Hepatic stellate cell (primary cell): ENCODE data around the gene UBE4A.
A peak's percentile ranks its signal among the peaks of the same experiment; 100 is the strongest.
"Not testable (repeated sequence)": the region's sequence is repeated elsewhere in the genome, so short reads cannot be mapped to it uniquely, and the experiment has no call there.

Source experiments
- DNase-seq: peaks from one replicate; pipeline ENCODE4 v3.0.0; 2011; ENCODE audit warnings: low spot score

UBE4A gene

DNA sequence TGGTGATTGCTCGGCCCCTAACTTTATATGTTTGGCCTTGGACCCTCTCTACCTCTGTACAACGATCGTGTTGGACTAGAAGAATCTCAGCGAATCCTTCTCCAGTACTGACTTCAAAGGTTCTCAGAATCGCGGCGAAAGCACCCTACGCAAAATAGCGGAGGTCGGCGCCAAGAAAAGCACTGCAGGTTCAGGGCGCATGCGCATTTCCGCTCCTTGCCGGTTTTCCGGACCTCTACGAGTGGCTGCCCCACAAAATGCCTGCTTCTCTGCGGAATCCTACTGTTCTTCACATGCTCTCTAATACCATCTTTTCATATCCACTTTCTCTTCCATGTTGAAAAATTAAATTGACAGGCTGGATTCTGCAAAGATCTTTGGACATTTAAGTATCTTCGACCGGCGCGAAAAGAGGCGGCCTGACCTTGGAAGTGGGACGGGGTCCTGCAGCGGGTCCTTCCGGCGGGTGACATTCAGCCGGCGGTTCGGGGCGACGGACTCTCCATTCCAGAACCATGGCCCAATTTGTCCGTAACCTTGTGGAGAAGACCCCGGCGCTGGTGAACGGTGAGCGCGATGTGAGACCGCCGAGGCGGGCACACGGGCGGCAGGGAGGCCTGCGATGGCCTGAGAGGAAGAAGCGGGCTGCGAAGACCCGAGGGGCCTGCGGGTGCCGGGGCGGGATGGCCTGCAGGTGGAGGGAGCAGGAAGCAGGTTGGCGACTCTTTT, 41.9 kb downstream of the UBE4A start, which contains the start of gene ATP5MG:
Gene ATP5MG, plus strand, starts transcription at position 456 of the 729 bp plus-strand sequence. Its CDS starts 60 bp downstream, at position 516.
- DNase-seq = peak; percentile 83

DNA sequence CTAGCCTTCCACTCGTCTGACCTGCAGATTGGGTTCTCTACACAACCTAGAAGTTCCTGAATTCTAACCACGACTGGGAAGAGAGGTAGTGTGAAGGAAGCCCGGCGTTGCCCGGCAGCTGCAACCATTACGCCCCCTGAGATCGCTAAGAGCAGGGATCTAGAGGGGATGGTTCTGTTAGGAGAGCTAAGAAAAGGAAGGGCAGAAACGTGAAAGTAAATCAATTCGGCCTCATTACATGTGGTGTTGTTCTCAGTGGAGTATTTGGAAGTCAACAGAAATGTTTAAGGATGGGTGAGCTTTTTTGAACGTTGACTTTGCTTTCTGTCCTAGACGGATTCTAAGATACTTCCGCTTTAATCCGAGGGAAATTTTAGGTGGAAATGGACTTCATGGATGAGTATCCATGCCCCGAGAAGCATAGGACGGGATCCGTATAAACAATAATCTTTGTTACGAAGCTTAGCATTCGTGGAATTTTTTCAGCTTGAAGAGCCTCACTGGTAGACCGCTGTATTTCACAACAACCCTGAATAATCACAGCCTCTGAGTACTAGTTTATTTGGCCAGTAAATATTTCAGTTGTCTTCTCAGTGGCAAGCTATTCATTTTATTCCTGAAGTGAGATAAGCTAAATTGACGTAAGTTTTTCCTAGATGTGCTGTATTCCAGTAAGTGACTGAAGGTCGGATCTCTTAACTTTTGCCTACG, 42.6 kb downstream of the UBE4A start:
- DNase-seq = peak; percentile 74

DNA sequence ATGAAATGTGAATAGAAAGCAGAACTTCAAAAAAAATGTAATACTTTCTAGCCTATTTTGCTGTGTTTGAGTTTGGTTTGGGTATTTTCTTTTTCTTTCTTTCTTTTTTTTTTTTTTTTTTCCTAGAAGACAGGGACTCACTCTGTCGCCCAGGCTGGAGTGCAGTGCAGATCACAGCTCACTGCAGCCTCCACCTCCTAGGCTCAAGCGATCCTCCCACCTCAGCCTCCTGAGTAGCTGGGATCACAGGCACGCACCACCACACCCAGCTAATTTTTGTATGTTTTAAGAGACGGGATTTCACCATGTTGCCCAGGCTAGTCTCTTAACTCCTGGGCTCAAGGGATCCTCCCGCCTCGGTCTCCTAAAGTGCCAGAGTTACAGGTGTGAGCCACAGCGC, 43.2 kb downstream of the UBE4A start:
- DNase-seq = not testable (repeated sequence)

DNA sequence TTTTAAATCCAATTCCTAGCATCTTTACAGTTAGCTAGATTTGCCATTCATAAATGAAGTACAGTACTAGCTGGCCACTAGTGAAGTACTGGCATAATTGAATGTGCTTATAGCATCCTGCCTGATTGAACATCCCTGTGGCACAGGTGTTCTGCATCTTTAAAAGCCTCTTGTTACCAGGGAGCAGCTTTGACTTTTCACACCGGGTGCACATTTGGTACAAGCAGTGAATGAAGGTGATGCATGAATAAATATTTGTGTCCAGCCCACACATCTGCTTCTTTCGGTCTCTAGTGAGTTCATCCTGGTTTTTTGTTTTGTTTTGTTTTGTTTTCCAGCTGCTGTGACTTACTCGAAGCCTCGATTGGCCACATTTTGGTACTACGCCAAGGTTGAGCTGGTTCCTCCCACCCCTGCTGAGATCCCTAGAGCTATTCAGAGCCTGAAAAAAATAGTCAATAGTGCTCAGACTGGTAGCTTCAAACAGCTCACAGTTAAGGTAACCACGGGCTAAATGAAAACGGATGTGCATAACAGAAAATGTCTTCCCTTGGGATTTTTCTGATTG, 47.3 kb downstream of the UBE4A start:
- DNase-seq = no peak

DNA sequence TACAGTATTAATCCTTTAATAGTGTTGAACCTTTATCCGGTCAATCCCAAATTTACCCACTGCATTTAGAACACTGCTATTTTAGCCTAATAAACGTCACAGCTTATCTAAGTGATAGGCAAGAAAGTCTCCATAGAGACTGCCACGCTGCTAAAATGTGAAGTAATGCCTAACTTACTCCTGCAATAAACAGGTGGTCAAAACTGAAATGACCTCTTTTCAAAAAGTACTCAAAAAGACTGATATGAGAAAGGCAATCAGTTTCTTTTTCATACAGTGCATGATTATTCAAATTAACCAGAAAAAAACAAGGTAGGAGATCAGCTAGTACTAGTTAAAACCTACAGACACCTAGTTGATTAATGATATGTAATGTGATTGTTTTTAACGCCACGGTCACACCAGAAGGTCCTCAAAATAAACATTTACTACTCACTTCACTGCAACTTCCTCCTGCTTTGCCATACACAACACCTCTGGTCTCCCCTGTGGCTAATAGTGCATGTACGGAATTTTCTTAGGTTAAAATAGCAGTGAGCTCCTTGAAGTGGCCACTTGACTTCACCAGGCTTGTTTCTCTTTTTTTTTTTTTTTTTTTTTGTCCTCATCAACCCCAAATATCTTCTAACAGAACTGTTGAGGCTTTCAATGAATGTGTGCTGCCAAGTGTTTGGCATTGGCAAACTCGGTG, 50.8 kb downstream of the UBE4A start:
- no peak for DNase-seq

DNA sequence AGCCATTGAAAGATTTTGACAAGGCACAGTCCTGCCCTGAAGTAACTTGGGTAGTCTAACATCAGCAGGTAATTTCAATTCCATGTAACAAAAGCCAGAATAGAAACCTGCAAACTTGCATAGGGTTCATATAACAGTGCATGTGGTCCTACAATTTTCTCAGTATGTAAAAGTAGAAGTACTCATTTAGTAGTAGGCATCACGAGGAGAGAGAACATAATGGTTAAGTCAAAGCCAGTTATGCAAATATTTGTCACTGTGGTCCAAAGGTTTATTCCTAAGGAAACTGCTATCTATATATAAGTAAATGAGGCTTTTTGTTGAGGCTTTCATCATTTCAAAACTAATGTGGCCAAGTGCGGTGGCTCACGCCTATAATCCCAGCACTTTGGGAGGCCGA, 52.1 kb downstream of the UBE4A start:
- DNase-seq = no peak

DNA sequence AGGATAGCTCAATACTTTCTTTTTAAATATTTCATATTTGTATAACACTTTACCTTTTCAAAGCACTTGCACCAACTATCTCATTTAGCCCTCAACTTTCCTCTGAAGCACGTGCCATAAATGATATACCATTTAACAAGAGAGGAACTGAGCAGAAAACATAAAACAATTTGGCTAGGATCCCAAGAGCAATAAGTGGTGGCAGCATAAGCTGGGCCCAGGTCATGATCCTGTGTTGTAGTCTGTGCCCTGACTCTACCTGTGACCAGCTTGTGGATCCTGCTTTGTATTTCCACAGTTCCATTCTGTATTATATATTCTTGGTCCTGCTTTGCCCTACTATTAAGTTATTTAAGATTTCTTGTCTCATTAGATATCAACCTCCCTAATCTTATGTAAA, 53.5 kb downstream of the UBE4A start:
- no peak for DNase-seq

DNA sequence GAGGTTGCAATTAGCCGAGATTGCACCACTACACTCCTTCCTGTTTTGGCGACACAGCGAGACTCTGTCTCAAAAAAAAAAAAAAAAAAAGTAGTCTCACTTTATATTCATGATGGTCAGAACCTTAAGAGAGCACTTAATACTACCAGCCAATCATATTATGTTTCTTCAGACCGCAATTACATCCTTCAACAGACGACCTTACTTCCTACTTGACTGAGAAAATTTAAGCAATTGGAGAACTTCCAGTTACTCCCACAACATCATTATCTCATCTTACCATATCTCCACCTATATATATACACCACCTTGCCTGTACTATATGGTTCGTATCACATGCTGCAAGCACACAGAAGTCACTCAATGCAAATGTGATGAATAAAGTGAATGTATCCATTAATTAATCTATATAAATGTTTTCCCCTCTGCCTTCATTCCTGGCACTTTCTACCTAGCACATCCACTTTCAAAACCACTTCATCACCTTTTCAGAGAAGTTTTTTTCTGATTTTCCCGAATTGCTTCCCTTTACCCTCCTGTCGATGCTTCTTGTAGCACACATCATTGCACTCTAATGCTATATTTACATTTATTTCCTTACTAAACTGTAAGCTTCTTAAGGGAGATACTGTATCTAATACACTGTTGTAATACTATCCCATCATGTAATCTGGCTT, 55.8 kb downstream of the UBE4A start:
- no peak for DNase-seq

DNA sequence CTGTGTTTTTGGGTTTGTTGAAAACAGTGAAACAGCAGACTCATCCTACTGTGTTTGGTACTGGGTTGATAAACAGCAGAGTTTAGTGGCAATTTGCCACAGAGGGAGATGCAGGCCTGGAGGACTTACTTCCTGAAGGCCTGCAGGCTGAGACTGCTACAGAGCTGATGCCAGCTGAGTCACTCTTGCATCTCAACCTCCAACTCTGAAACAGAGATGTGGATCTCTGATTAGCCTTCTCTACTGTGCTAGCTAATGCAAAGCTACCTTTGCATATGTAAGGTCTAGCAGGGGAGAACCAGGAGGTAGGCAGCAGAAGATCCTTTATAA, 56.3 kb downstream of the UBE4A start:
- peak; percentile 82 for DNase-seq

DNA sequence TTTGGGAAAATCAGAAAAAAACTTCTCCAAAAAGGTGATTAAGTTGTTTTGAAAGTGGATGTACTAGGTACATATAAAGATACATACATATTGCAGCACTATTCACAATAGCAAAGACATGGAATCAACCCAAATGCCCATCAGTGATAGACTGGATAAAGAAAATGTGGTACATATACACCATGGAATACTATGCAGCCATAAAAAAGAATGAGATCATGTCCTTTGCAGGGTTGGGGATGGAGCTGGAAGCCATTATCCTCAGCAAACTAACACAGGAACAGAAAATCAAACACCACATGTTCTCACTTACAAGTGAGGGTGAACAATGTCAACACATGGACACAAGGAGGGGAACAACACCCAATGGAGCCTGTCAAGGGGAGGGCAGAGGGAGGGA, 57.5 kb downstream of the UBE4A start:
- DNase-seq = not testable (repeated sequence)

DNA sequence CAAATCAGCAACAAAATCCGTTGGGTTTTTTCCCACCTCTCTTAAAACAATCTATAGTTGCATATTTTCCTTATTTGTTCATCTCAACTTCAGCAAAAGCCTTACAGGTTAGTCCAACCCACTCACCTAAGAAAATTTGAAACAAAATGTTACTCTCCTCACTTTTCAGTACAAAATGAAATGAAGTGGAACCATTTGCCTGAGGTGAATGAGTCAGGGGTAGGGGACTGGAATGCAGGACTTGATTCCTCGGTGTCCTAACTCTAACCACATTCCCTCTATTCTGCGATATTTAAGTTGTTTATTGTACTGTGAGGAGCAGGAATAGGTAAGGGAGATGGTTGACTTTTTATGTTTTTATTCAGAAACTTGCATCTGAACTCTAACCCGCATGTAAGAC, 58.4 kb downstream of the UBE4A start:
- no peak for DNase-seq

DNA sequence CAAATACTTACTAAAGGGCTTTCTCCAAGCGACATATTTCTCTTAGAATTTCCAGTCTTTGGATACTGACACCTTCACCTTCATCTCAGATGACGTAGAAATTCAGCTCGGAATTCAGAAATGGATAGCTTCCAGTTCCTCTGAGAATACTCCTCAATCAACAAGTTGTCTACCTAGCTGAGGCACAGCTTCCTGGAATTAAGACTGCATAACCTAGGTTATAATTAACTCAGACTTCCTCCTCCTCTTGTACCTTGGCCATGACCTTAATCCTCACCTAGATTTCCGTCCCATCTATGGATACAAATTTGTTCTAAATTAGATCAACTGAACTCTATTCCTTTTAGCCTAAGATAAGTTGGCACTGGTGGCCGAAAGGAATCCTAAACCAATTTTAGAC, 59.4 kb downstream of the UBE4A start:
- no peak for DNase-seq

DNA sequence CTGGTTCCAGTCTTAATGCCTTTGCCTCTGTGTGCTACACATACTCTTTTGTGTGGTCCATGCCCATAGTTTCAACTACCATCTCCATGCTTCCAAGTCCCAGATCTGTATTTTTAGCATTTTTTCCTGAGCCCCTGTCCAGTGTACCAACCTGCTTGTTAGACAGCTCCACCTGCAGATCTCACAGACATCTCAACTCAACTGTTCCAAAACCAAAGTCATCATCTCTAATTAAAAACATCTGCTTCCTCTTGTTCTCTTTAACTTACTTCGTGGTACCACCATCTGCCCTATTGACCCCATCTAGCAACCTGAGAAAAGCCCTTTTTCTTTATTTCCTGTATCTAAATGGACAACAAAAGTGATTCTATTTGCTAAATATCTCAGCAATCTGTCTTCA, 68.3 kb downstream of the UBE4A start:
- DNase-seq = no peak

DNA sequence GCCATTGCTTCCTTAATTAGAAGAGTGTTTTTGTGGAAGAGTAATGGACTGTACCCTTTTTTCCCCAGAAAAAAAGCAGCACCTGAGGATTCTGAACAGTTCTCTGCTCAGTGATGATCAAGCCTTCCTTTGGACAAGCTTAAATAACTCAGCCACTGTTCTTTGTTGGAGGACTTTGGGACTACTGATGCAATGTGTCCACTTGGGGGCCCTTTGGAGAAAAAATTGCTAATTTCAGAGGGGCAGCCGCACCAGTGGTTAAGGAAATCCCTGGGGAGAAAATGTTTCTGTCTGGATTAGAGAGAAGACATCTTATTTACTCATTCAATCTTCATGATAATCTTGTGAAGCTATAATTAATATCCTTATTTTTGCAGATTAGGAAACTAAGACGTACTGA, 71.6 kb downstream of the UBE4A start:
- no peak for DNase-seq

DNA sequence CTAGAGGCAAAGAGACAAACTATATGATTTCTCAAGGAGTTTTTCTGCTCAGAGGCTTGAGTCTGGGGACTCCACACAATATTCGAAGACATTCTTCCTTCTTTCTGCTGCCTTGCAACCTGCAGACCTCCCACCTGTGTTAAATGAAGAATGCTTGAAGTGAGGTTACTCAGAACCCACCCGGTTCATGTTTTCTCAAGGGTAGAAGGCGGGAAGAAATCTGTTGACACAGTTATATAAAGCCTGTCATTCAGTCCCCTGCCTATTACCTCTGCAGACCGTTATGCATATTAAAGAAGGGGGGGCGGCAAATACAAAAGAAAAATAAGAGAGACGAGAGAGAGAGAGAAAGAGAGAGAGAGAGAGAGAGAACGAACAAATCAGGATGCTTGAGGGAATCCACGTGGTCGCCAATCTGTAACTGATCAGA, 74.7 kb downstream of the UBE4A start:
- DNase-seq = peak; percentile 28

DNA sequence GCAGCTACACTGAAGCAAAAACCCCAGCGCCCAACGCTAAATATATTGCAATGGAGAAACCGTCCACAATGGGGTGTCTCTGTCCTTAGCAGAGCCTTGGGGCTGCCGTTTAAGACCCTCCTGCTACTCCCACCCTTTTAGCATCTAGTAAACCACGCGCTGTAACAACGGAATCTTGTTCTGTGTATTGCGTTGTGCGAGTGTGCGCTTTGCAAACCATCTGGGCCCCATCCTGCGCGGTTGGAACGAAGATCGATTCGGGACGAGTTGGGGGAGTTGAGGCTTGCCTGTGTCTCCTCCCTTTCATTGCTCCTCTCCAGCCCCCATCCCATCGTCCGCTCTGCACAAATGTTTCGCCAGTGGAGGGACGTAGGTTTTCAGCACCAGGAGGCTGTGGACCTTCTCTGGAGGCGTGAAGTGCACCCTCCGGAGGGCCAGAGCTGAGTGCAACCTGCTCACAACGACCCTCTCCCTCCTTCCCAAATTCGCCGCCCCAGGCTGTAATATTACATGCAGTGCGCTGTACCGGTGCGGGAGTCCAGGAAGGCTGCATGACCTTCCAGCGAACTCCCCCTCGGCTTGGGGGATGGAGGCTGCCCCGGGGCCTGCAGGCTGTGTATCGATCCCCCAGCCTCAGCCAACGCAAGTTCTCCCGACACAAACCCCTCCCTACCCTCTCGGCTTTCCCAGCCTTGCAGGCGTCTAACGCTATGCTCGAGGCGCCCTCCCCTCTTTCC, 75.3 kb downstream of the UBE4A start:
- DNase-seq = peak; percentile 43

DNA sequence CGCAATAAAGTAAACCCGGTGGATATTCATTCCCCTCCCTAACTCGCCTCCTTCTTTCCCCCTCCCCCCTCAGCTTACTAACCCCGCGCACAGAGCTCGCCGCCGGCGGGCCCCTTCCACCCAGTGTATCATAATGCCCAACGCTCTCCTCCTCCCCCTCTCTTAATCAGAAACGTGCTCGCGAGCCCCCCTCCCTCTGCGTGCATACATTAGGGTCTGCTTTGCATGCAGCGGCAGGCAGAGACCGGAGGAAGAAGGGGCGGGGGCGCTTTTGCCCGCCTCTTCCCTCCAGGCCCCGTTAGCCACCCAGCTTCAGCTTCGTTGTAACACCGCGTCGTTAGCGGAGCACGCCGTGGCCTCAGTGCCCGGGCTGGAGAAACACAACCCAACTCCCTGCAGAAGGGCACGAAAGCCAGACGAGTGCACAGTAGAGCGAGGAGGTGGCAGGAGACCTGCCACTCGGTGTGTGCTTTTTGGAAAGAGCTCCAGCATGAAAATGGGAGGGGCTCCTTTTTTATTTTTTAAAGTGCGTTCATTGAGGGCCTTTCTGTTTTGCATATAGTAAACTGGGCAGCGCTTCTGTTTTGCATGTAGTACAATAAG, 76.0 kb downstream of the UBE4A start:
- peak; percentile 42 for DNase-seq

DNA sequence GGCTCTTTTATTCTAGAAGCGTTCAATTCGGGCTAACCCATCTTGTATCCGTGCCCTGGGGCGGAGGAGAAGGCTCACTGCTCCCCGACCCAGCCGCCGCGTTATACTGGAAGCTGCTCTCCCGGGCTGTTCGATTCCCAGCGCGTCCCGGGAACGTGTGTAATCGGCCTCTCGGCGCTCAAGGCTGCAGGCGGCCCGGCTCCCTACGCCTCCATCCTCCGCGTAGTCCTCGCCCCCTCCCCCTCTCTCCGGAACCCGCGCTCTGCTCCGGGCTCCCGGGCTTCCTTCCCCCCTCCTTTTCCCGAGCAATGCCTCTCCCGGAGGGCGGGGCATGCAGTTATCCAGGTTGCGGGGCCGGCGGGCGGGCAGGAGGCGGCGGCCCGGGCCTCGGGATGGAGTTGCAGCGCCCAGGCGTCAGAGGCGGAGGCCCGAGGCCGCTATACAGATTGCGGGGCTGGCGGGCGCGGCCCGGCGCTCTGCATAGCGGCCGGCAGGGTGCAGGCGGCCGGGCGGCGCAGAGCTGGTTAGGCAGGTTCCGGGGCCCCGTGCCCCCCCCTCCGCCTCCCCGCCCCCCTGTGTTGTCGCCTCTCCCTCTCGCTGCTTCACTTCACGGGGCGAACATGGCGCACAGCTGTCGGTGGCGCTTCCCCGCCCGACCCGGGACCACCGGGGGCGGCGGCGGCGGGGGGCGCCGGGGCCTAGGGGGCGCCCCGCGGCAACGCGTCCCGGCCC, 76.7 kb downstream of the UBE4A start, which contains the start of gene KMT2A:
Gene KMT2A, plus strand, starts transcription at position 600 of the 732 bp plus-strand sequence. Its CDS starts 21 bp downstream, at position 621.
- peak; percentile 92 for DNase-seq

DNA sequence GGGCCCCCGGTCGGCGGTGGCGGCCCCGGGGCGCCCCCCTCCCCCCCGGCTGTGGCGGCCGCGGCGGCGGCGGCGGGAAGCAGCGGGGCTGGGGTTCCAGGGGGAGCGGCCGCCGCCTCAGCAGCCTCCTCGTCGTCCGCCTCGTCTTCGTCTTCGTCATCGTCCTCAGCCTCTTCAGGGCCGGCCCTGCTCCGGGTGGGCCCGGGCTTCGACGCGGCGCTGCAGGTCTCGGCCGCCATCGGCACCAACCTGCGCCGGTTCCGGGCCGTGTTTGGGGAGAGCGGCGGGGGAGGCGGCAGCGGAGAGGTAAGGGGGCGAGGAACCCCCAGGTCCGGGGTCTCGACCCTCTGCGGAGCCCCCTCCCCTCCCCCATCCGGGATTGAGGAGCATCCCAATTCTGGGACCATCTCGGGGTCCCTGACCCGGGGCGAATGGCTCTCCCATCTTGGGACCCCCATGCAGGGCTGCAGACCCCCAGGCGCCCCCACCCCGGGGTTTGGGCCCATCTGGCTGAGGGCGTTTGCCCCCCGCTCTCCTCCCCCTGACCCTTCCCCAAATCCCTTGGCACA, 77.3 kb downstream of the UBE4A start:
- no peak for DNase-seq
